HEK293 (cell line): ENCODE data around the gene GOLGA8B.
"Not testable (repeated sequence)": the region's sequence is repeated elsewhere in the genome, so short reads cannot be mapped to it uniquely, and the experiment has no call there.

Experiments
- CTCF ChIA-PET: fragments of 350-600 bp; formaldehyde crosslinking; extraction: SDS; loops from one replicate; lab custom pipeline; 2021; ENCODE audit warnings: antibody characterized with exemption; lab: Yijun Ruan, JAX
- POLR2A ChIA-PET: fragments of 300-600 bp; formaldehyde crosslinking; extraction: SDS; loops from one replicate; lab custom pipeline; 2020; ENCODE audit warnings: antibody characterized with exemption, inconsistent platforms; lab: Yijun Ruan, JAX
- H3K27ac ChIP-seq: fragments of 200-500 bp; sonication (Bioruptor generic); 2 replicates; pipeline ENCODE4 v1.5.1; 2014; ENCODE audit warnings: low read depth, low read length, control low read depth, inconsistent platforms; ENCODE audit errors: extremely low read depth
- H3K36me3 ChIP-seq, 2 experiments: fragments of 200-500 bp in 1 of 2; sonication (Bioruptor generic) in 1 of 2; 1 replicate in 1 of 2; 2 replicates in 1 of 2; pipeline ENCODE4 v1.5.1; 2014 to 2017; ENCODE audit warnings: inconsistent platforms in 2 of 2, low read length in 2 of 2; ENCODE audit not compliant: control insufficient read depth in 2 of 2, insufficient read depth in 1 of 2
- H3K4me1 ChIP-seq: fragments of 200-500 bp; sonication (Bioruptor generic); 2 replicates; pipeline ENCODE4 v1.5.1; 2014; ENCODE audit warnings: mild to moderate bottlenecking, low read length, inconsistent platforms; ENCODE audit not compliant: control insufficient read depth, insufficient read depth
- H3K4me3 ChIP-seq: 2 replicates; pipeline ENCODE4 v1.5.1; 2011; ENCODE audit warnings: low read depth, mild to moderate bottlenecking, control low read depth, low read length, moderate library complexity
- H3K9me3 ChIP-seq: fragments of 200-500 bp; sonication (Bioruptor generic); 2 replicates; pipeline ENCODE4 v1.5.1; 2014; ENCODE audit warnings: low read depth, low read length, inconsistent platforms; ENCODE audit not compliant: control insufficient read depth, insufficient read depth
- GLI4 ChIP-seq: fragments of 450-650 bp; formaldehyde crosslinking; IDR thresholded peaks from 2 replicates; pipeline ENCODE4 v1.5.1; 2016; ENCODE audit warnings: missing biosample characterization, missing genetic modification characterization
- GLIS2 ChIP-seq: fragments of 450-650 bp; formaldehyde crosslinking; IDR thresholded peaks from 2 replicates; pipeline ENCODE4 v1.5.1; 2016; ENCODE audit warnings: missing biosample characterization, missing genetic modification characterization
- KLF16 ChIP-seq: fragments of 450-650 bp; formaldehyde crosslinking; IDR thresholded peaks from 2 replicates; pipeline ENCODE4 v1.5.1; 2017; ENCODE audit warnings: missing biosample characterization, missing genetic modification characterization
- OVOL3 ChIP-seq: fragments of 450-650 bp; formaldehyde crosslinking; IDR thresholded peaks from 2 replicates; pipeline ENCODE4 v1.5.1; 2016; ENCODE audit warnings: missing biosample characterization, missing genetic modification characterization
- SCRT1 ChIP-seq: fragments of 450-650 bp; formaldehyde crosslinking; IDR thresholded peaks from 2 replicates; pipeline ENCODE4 v1.5.1; 2016; ENCODE audit warnings: missing biosample characterization, missing genetic modification characterization, borderline replicate concordance
- SCRT2 ChIP-seq: fragments of 450-650 bp; formaldehyde crosslinking; IDR thresholded peaks from 2 replicates; pipeline ENCODE4 v1.5.1; 2016; ENCODE audit warnings: missing biosample characterization, missing genetic modification characterization
- TCF7L2 ChIP-seq: IDR thresholded peaks from 2 replicates; pipeline ENCODE4 v1.6.1; 2011; ENCODE audit warnings: low read depth, mild to moderate bottlenecking, inconsistent platforms, low read length, moderate library complexity, borderline replicate concordance
- ZNF112 ChIP-seq: fragments of 450-650 bp; formaldehyde crosslinking; IDR thresholded peaks from 2 replicates; pipeline ENCODE4 v1.5.0; 2017; ENCODE audit warnings: missing biosample characterization, missing genetic modification characterization
- ZNF155 ChIP-seq: fragments of 450-650 bp; formaldehyde crosslinking; IDR thresholded peaks from 2 replicates; pipeline ENCODE4 v1.5.1; 2016; ENCODE audit warnings: missing biosample characterization, missing genetic modification characterization
- ZNF2 ChIP-seq: fragments of 450-650 bp; formaldehyde crosslinking; IDR thresholded peaks from 2 replicates; pipeline ENCODE4 v1.5.1; 2016; ENCODE audit warnings: missing biosample characterization, missing genetic modification characterization
- ZNF335 ChIP-seq: fragments of 450-650 bp; formaldehyde crosslinking; conservative IDR thresholded peaks from 2 replicates; pipeline ENCODE4 v1.5.1; 2016; ENCODE audit warnings: missing biosample characterization, missing genetic modification characterization
- ZNF585B ChIP-seq: fragments of 450-650 bp; formaldehyde crosslinking; IDR thresholded peaks from 2 replicates; pipeline ENCODE4 v1.5.1; 2016; ENCODE audit warnings: missing biosample characterization, missing genetic modification characterization
- ZNF677 ChIP-seq: fragments of 450-650 bp; IDR thresholded peaks from 2 replicates; pipeline ENCODE4 v1.5.0; 2018; ENCODE audit warnings: missing biosample characterization, mild to moderate bottlenecking, missing genetic modification characterization, moderate library complexity
- ZNF777 ChIP-seq: fragments of 450-650 bp; formaldehyde crosslinking; IDR thresholded peaks from 2 replicates; pipeline ENCODE4 v1.5.1; 2017; ENCODE audit warnings: missing biosample characterization, missing genetic modification characterization, borderline replicate concordance
- TF ChIP-seq, protein P1 (sequence below): fragments of 450-650 bp; formaldehyde crosslinking; optimal IDR thresholded peaks from 2 replicates; pipeline ENCODE3; 2016; ENCODE audit warnings: missing biosample characterization, mild to moderate bottlenecking, missing genetic modification characterization
- TF ChIP-seq, protein P2 (sequence below): fragments of 450-650 bp; formaldehyde crosslinking; IDR thresholded peaks from 2 replicates; pipeline ENCODE4 v1.5.1; 2017; ENCODE audit warnings: missing biosample characterization, mild to moderate bottlenecking, missing genetic modification characterization, moderate library complexity
- TF ChIP-seq, protein P3 (sequence below): fragments of 450-650 bp; formaldehyde crosslinking; IDR thresholded peaks from 2 replicates; pipeline ENCODE4 v1.5.1; 2016; ENCODE audit warnings: missing biosample characterization, missing genetic modification characterization, borderline replicate concordance
- TF ChIP-seq, protein P4 (sequence below): fragments of 450-650 bp; formaldehyde crosslinking; IDR thresholded peaks from 2 replicates; pipeline ENCODE4 v1.5.1; 2016; ENCODE audit warnings: missing biosample characterization, missing genetic modification characterization
- TF ChIP-seq, protein P5 (sequence below): fragments of 450-650 bp; formaldehyde crosslinking; conservative IDR thresholded peaks from 2 replicates; pipeline ENCODE4 v1.5.1; 2016; ENCODE audit warnings: low read depth, missing biosample characterization, missing genetic modification characterization
- TF ChIP-seq, protein P6 (sequence below): fragments of 450-650 bp; formaldehyde crosslinking; IDR thresholded peaks from 2 replicates; pipeline ENCODE4 v1.5.1; 2016; ENCODE audit warnings: missing biosample characterization, missing genetic modification characterization

The GOLGA8B gene

DNA sequence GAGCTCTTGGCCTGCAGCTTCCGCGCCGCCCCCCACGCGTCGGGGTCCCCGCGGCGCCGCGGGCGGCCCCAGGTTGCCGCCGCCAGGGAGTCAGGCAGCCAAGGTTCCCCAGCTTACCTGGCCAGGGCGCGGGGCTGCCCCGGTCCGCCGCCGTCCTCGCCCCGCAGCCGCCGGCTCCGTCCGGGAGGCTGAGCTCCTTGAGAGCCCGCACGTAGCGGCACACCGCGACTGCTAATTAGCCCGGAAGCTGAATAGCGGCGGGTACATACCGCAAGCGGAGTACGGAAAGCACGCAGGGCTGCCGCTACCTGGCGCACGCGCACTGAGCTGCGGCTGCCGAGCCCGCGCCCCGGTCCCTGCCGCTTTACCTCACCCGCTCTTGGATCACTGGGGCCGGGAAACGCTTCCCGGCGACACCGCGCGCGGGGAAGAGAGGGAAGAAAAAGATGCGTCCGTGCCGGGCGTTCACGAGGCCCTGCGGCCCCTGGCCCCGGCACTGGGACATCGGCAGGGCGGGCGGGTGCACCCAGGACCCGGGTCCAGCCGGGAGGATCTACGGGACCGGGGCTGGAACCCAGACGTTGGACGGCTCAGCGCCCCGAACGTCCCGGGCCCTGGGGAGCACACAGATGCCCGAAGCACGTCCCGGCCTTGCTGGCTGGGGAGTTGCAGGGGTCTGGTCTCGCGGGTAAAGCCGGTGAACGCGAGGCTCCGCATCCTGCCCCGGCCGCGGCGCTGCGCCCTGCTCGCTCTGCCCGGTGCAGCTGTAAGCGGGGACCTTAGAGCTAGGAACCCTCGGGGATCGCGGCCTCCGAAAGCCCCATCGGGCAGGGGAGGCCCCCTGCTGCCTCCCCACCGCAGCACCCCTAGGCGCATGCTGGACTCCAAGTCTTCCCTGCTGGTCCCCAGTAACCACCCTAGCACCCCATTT lies at the start of gene GOLGA8B (continued):
- TF ChIP-seq ZNF777 (tag by site-specific recombination) (peak; percentile 48; the same call in 1 of the 2 replicates), SCRT2 (tag by site-specific recombination) (no peak), KLF16 (tag by site-specific recombination) (no peak), GLIS2 (tag by site-specific recombination) (peak; percentile 74), GLI4 (tag by site-specific recombination) (no peak), ZNF335 (peak; percentile 85), ZNF155 (tag by site-specific recombination) (no peak), ZNF677 (no peak), ZNF585B (tag by site-specific recombination) (no peak), TCF7L2 (no peak), OVOL3 (tag by site-specific recombination) (peak; percentile 62; the same call in 1 of the 2 replicates), ZNF2 (no peak), ZNF112 (tag by site-specific recombination) (no peak), SCRT1 (tag by site-specific recombination) (no peak)
- TF ChIP-seq, protein P1, sequence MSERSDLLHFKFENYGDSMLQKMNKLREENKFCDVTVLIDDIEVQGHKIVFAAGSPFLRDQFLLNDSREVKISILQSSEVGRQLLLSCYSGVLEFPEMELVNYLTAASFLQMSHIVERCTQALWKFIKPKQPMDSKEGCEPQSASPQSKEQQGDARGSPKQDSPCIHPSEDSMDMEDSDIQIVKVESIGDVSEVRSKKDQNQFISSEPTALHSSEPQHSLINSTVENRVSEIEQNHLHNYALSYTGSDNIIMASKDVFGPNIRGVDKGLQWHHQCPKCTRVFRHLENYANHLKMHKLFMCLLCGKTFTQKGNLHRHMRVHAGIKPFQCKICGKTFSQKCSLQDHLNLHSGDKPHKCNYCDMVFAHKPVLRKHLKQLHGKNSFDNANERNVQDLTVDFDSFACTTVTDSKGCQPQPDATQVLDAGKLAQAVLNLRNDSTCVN (tag by site-specific recombination), result peak; percentile 90
- TF ChIP-seq, protein P2, sequence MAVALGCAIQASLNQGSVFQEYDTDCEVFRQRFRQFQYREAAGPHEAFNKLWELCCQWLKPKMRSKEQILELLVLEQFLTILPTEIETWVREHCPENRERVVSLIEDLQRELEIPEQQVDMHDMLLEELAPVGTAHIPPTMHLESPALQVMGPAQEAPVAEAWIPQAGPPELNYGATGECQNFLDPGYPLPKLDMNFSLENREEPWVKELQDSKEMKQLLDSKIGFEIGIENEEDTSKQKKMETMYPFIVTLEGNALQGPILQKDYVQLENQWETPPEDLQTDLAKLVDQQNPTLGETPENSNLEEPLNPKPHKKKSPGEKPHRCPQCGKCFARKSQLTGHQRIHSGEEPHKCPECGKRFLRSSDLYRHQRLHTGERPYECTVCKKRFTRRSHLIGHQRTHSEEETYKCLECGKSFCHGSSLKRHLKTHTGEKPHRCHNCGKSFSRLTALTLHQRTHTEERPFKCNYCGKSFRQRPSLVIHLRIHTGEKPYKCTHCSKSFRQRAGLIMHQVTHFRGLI (tag by site-specific recombination), result 0 out of 2 replicates have a peak, but pooled peaks have one; percentile 27
- TF ChIP-seq, protein P3, sequence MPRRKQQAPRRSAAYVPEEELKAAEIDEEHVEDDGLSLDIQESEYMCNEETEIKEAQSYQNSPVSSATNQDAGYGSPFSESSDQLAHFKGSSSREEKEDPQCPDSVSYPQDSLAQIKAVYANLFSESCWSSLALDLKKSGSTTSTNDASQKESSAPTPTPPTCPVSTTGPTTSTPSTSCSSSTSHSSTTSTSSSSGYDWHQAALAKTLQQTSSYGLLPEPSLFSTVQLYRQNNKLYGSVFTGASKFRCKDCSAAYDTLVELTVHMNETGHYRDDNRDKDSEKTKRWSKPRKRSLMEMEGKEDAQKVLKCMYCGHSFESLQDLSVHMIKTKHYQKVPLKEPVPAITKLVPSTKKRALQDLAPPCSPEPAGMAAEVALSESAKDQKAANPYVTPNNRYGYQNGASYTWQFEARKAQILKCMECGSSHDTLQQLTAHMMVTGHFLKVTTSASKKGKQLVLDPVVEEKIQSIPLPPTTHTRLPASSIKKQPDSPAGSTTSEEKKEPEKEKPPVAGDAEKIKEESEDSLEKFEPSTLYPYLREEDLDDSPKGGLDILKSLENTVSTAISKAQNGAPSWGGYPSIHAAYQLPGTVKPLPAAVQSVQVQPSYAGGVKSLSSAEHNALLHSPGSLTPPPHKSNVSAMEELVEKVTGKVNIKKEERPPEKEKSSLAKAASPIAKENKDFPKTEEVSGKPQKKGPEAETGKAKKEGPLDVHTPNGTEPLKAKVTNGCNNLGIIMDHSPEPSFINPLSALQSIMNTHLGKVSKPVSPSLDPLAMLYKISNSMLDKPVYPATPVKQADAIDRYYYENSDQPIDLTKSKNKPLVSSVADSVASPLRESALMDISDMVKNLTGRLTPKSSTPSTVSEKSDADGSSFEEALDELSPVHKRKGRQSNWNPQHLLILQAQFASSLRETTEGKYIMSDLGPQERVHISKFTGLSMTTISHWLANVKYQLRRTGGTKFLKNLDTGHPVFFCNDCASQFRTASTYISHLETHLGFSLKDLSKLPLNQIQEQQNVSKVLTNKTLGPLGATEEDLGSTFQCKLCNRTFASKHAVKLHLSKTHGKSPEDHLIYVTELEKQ, result no peak
- TF ChIP-seq, protein P4, sequence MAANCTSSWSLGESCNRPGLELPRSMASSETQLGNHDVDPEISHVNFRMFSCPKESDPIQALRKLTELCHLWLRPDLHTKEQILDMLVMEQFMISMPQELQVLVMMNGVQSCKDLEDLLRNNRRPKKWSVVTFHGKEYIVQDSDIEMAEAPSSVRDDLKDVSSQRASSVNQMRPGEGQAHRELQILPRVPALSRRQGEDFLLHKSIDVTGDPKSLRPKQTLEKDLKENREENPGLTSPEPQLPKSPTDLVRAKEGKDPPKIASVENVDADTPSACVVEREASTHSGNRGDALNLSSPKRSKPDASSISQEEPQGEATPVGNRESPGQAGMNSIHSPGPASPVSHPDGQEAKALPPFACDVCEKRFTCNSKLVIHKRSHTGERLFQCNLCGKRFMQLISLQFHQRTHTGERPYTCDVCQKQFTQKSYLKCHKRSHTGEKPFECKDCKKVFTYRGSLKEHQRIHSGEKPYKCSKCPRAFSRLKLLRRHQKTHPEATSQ (tag by site-specific recombination), result no peak
- TF ChIP-seq, protein P5, sequence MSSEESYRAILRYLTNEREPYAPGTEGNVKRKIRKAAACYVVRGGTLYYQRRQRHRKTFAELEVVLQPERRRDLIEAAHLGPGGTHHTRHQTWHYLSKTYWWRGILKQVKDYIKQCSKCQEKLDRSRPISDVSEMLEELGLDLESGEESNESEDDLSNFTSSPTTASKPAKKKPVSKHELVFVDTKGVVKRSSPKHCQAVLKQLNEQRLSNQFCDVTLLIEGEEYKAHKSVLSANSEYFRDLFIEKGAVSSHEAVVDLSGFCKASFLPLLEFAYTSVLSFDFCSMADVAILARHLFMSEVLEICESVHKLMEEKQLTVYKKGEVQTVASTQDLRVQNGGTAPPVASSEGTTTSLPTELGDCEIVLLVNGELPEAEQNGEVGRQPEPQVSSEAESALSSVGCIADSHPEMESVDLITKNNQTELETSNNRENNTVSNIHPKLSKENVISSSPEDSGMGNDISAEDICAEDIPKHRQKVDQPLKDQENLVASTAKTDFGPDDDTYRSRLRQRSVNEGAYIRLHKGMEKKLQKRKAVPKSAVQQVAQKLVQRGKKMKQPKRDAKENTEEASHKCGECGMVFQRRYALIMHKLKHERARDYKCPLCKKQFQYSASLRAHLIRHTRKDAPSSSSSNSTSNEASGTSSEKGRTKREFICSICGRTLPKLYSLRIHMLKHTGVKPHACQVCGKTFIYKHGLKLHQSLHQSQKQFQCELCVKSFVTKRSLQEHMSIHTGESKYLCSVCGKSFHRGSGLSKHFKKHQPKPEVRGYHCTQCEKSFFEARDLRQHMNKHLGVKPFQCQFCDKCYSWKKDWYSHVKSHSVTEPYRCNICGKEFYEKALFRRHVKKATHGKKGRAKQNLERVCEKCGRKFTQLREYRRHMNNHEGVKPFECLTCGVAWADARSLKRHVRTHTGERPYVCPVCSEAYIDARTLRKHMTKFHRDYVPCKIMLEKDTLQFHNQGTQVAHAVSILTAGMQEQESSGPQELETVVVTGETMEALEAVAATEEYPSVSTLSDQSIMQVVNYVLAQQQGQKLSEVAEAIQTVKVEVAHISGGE (tag by site-specific recombination), result peak; percentile 76
- TF ChIP-seq, protein P6, sequence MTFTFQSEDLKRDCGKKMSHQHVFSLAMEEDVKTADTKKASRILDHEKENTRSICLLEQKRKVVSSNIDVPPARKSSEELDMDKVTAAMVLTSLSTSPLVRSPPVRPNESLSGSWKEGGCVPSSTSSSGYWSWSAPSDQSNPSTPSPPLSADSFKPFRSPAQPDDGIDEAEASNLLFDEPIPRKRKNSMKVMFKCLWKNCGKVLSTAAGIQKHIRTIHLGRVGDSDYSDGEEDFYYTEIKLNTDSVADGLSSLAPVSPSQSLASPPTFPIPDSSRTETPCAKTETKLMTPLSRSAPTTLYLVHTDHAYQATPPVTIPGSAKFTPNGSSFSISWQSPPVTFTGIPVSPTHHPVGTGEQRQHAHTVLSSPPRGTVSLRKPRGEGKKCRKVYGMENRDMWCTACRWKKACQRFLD (tag by site-specific recombination), result no peak

DNA sequence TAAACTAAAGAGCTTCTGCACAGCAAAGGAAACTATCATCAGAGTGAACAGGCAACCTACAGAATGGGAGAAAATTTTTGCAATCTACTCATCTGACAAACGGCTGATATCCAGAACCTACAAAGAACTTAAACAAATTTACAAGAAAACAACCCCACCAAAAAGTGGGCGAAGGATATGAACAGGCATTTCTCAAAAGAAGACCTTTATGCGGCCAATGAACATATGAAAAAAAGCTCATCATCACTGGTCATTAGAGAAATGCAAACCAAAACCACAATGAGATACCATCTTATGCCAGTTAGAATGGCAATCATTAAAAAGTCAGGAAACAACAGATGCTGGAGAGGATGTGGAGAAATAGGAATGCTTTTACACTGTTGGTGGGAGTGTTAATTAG lies 49.7 kb upstream of the GOLGA8B start:
- CTCF ChIA-PET, POLR2A ChIA-PET, H3K9me3 ChIP-seq, H3K4me1 ChIP-seq, H3K4me3 ChIP-seq, H3K27ac ChIP-seq, H3K36me3 ChIP-seq: not testable (repeated sequence)
